ENCODE data around the gene ACSF2. TPM values are rescaled to one million over a fixed set of nuclear protein-coding genes. Genes with fewer than 3 reads are reported as not detected.

ACSF2 gene
- total RNA-seq, 6 donors from 2014 or later, result 52.3 to 239 (median 120) TPM

- no peak overlapping the region for H3K27ac ChIP-seq
- DNase-seq (no peak), ATAC-seq (ENCODE audit: low FRiP score in 2 of 2) (no peak)
- H3K4me1 ChIP-seq, result no peaks in the 10 kb centered on the region
- no peak overlapping the region for H3K4me3 ChIP-seq
- H3K27me3 ChIP-seq, result no peaks in the 10 kb centered on the region
- no peaks in the 10 kb centered on the region for H3K9me3 ChIP-seq
- H3K36me3 ChIP-seq, result no peaks in the 10 kb centered on the region
- WGBS, 2 donors, result 75 to 76% methylated on average over 6 of the region's 6 CpGs
- no peak for TF ChIP-seq POLR2A (IDR thresholded peaks at IDR 0.05)
- no peak for TF ChIP-seq EP300 (IDR thresholded peaks at IDR 0.05)
- no peak for TF ChIP-seq POLR2AphosphoS5 (IDR thresholded peaks at IDR 0.05)
- no peak for TF ChIP-seq CTCF (IDR thresholded peaks at IDR 0.05)
Observed at GRCh38 chr17:50514936-50515702, 89.1 kb downstream of the ACSF2 start.

GRCh38 chr17:50517011-50517410 lies 91.0 kb downstream of the ACSF2 start:
- Histone ChIP-seq H3K36me3 (no peaks in the 10 kb centered on the region), H3K4me1 (no peaks in the 10 kb centered on the region), H3K4me3 (no peak overlapping the region), H3K27me3 (no peaks in the 10 kb centered on the region), H3K27ac (no peak overlapping the region), H3K9me3 (no peaks in the 10 kb centered on the region)
- no peak for DNase-seq
- 50 to 66% methylated on average over 4 of the region's 4 CpGs for WGBS, 2 donors
- no peak for ATAC-seq (ENCODE audit: low FRiP score in 2 of 2)
- no peak for TF ChIP-seq CTCF (IDR thresholded peaks at IDR 0.05)
- TF ChIP-seq POLR2A (IDR thresholded peaks at IDR 0.05), result no peak
- no peak for TF ChIP-seq POLR2AphosphoS5 (IDR thresholded peaks at IDR 0.05)
- no peak for TF ChIP-seq EP300 (IDR thresholded peaks at IDR 0.05)

GRCh38 chr17:50517504-50518383 lies 91.7 kb downstream of the ACSF2 start:
- WGBS, 2 donors, result 80 to 83% methylated on average over 8 of the region's 8 CpGs
- H3K4me3 ChIP-seq, result no peak overlapping the region
- H3K4me1 ChIP-seq, result no peaks in the 10 kb centered on the region
- no peaks in the 10 kb centered on the region for H3K27me3 ChIP-seq
- no peaks in the 10 kb centered on the region for H3K9me3 ChIP-seq
- no peak overlapping the region for H3K27ac ChIP-seq
- H3K36me3 ChIP-seq, result no peaks in the 10 kb centered on the region
- no peak for DNase-seq
- no peak for ATAC-seq (ENCODE audit: low FRiP score in 2 of 2)
- TF ChIP-seq POLR2AphosphoS5 (IDR thresholded peaks at IDR 0.05) (no peak), POLR2A (IDR thresholded peaks at IDR 0.05) (no peak), CTCF (IDR thresholded peaks at IDR 0.05) (no peak), EP300 (IDR thresholded peaks at IDR 0.05) (no peak)

GRCh38 chr17:50518384-50519023 lies 92.5 kb downstream of the ACSF2 start:
- H3K36me3 ChIP-seq, result no peaks in the 10 kb centered on the region
- H3K27me3 ChIP-seq, result no peaks in the 10 kb centered on the region
- TF ChIP-seq CTCF (IDR thresholded peaks at IDR 0.05), result no peak
- no peak for TF ChIP-seq POLR2AphosphoS5 (IDR thresholded peaks at IDR 0.05)
- no peak for TF ChIP-seq POLR2A (IDR thresholded peaks at IDR 0.05)
- no peak for TF ChIP-seq EP300 (IDR thresholded peaks at IDR 0.05)
- WGBS, 2 donors, result 81 to 89% methylated on average over 8 to 13 of the region's 13 CpGs
- H3K4me1 ChIP-seq, result no peaks in the 10 kb centered on the region
- DNase-seq, result no peak
- no peak overlapping the region for H3K4me3 ChIP-seq
- no peak overlapping the region for H3K27ac ChIP-seq
- ATAC-seq (ENCODE audit: low FRiP score in 2 of 2), result no peak
- H3K9me3 ChIP-seq, result no peaks in the 10 kb centered on the region

Measured in upper lobe of left lung (tissue), 6 donors.